Esophagus muscularis mucosa (tissue), 4 donors: Measurements from ENCODE around the gene RALGAPA1. TPM values are rescaled to one million over a fixed set of nuclear protein-coding genes. Genes with fewer than 3 reads are reported as not detected.
"Not testable (repeated sequence)": the region's sequence is repeated elsewhere in the genome, so short reads cannot be mapped to it uniquely, and the experiment has no call there.

Experiments
- DNase-seq: peaks from one replicate; pipeline ENCODE4 v3.0.0-alpha.2; 2017; ENCODE audit errors: extremely low spot score
- H3K27ac ChIP-seq, 4 donors: fragments of 200-600 bp; sonication (generic); replicated peaks in 1 of 4; 1 replicate in 3 of 4; 2 replicates in 1 of 4; pipeline ENCODE4 v1.5.1; 2016 to 2019; ENCODE audit warnings: mild to moderate bottlenecking in 1 of 4
- H3K27me3 ChIP-seq, 4 donors: fragments of 200-600 bp; sonication (generic); one replicate each; pipeline versions ENCODE4 v1.5.1 to v1.6.0; 2016 to 2019
- H3K36me3 ChIP-seq, 4 donors: fragments of 200-600 bp; sonication (generic); one replicate each; pipeline ENCODE4 v1.5.1; 2016 to 2019
- H3K4me1 ChIP-seq, 4 donors: fragments of 200-600 bp; sonication (generic); one replicate each; pipeline ENCODE4 v1.5.1; 2016 to 2019
- H3K4me3 ChIP-seq, 4 donors: fragments of 200-600 bp; sonication (generic); 1 replicate in 2 of 4; 2 replicates in 2 of 4; pipeline ENCODE4 v1.5.1; 2016 to 2019; ENCODE audit warnings: mild to moderate bottlenecking in 4 of 4, moderate library complexity in 1 of 4
- H3K9me3 ChIP-seq, 4 donors: fragments of 200-600 bp; sonication (generic); 1 replicate in 3 of 4; 2 replicates in 1 of 4; pipeline ENCODE4 v1.5.1; 2016 to 2019
- EP300 ChIP-seq: sonication (generic); formaldehyde crosslinking; IDR thresholded peaks from one replicate; pipeline ENCODE4 v1.6.1; 2017; ENCODE audit warnings: antibody characterized with exemption
- POLR2A ChIP-seq: fragments of 450-650 bp; IDR thresholded peaks from one replicate; pipeline ENCODE4 v1.6.1; 2017; ENCODE audit warnings: antibody characterized with exemption, moderate library complexity, mild to moderate bottlenecking, low read depth
- POLR2AphosphoS5 ChIP-seq, 2 donors: sonication (generic); formaldehyde crosslinking; IDR thresholded peaks; one replicate each; pipeline ENCODE4 v1.6.1; 2017; ENCODE audit warnings: antibody characterized with exemption in 2 of 2
- WGBS: methylation state at CpG from one replicate; pipeline ENCODE4 v1.1.5; 2018; 5-methylcytosine and 5-hydroxymethylcytosine counted together
- intact Hi-C: fragments of 100-400 bp; cut with DNase I; formaldehyde crosslinking; loops from one replicate; pipeline ENCODE4 v1.15.1; 2023
- total RNA-seq, 4 donors: library from RNA; depleted of rRNA; stranded (reverse); fragments of >200 nt; gene quantifications; one replicate each; pipeline versions ENCODE4 v1.1.0 to v1.2.1, GENCODE V29; 2016
- TF ChIP-seq, protein P1 (sequence below), 3 experiments: fragments of 200-600 bp in 2 of 3; fragments of 450-650 bp in 1 of 3; sonication (generic) in 2 of 3; IDR thresholded peaks; one replicate each; pipeline ENCODE4 v1.5.1; 2017 to 2019; ENCODE audit warnings: antibody characterized with exemption in 3 of 3, mild to moderate bottlenecking in 2 of 3, moderate library complexity in 1 of 3

The RALGAPA1 gene
- total RNA-seq, result 10 to 100 TPM; 48.2 to 77.7 (median 52.1) TPM

DNA sequence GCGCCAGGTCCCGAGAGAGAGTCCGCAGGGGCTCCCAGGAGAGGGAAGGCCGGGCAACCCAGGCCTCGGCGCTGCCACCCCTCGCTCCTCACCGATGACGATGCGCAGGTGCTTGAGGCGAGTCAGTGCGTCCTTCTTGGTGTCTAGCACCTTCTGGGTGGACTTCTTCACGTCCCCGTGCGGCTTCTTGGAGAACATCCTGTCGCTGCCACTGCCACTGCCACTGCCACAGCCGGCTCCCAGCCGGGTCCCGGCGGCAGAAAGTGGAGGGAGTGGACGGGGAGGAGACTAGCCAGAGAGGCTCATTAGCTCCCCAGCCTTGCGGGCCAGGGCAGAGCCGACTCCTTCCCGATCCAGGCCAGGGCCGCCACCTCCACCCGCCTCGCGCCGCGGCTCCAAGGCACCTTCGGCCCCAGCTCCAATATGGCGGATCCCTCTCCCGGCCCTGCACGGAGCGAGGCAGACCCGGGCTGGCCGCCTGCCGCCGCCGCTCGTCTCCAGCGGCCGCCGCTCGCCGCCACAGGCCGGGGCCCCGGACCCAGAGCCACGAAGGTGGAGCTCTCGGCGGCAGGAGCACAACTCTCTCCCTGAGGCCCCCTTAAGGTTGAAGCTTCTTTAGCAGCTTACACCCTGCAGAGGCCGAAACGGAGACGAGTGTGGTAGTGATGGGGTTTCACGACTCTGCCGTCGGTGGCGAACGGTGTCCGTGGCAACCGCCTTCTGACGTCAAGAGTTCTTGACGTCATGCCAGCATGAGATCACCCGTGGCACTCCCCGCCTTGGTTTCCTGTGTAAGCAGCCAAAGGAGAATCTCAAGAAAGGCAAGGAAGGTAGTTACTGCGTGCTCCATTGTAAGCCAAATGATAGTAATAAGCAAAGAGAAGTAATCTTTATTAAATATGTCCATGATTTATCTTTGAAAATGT lies at the start of gene RALGAPA1:
Gene RALGAPA1 (minus strand): TSS at position 658 of the 926 bp plus-strand sequence. CDS start 460 bp downstream, at position 198.
- Histone ChIP-seq H3K4me3 (peak within 1 kb of the TSS; percentile 68 to 82 (median 75)), H3K27ac (peak within 1 kb of the TSS; percentile 87 to 96 (median 92)), H3K4me1 (peaks cover 17 to 26% (median 23%) of the 10 kb centered on the region in 4 donors)
- 0% methylated on average over 18 of the region's 66 CpGs for WGBS
- TF ChIP-seq POLR2AphosphoS5 (IDR thresholded peaks at IDR 0.05) (peak; percentile 93 to 97), POLR2A (peak; percentile 54)
- TF ChIP-seq, protein P1, sequence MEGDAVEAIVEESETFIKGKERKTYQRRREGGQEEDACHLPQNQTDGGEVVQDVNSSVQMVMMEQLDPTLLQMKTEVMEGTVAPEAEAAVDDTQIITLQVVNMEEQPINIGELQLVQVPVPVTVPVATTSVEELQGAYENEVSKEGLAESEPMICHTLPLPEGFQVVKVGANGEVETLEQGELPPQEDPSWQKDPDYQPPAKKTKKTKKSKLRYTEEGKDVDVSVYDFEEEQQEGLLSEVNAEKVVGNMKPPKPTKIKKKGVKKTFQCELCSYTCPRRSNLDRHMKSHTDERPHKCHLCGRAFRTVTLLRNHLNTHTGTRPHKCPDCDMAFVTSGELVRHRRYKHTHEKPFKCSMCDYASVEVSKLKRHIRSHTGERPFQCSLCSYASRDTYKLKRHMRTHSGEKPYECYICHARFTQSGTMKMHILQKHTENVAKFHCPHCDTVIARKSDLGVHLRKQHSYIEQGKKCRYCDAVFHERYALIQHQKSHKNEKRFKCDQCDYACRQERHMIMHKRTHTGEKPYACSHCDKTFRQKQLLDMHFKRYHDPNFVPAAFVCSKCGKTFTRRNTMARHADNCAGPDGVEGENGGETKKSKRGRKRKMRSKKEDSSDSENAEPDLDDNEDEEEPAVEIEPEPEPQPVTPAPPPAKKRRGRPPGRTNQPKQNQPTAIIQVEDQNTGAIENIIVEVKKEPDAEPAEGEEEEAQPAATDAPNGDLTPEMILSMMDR (IDR thresholded peaks at IDR 0.05), result peak in 2 of 3 experiments; percentile 35 to 55
- H3K27me3 ChIP-seq, intact Hi-C loops, H3K36me3 ChIP-seq, H3K9me3 ChIP-seq: not testable (repeated sequence)
- peak; percentile 98 for DNase-seq

DNA sequence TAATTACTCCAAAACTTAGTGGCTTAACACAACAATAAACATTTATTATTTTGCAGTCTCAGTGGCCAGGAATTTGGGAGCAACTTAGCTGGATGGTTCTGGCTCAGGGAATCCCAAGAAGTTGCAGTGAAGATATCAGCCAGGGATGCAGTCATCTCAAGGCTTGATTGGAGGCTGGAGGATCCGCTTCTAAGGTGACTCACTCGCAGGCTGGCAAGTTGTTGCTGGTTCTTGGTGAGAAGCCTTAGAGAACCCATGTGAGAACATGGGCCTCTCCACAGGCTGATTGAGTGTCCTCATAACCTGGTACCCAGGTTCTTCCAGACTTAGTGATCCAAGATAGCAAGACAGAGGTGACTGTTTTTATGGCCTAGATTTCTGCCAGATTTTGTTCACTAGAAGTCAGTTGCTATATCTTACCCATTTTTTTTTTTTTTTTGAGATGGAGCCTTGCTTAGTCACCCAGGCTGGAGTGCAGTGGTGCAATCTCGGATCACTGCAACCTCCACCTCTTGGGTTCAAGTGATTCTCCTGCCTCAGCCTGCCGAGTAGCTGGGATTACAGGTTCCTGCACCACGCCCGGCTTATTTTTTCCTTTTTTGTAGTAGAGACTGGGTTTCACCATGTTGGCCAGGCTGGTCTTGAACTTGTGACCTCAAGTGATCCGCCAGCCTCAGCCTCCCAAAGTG lies 49.6 kb upstream of the RALGAPA1 start:
- H3K9me3 ChIP-seq, result no peaks in the 10 kb centered on the region
- peaks cover 0 to 4% (median 0%) of the 10 kb centered on the region in 4 donors for H3K4me1 ChIP-seq
- intact Hi-C loops, result no loop called here
- peaks cover 11 to 27% (median 16%) of the 10 kb centered on the region in 4 donors for H3K36me3 ChIP-seq
- no peak for DNase-seq
- H3K27me3 ChIP-seq, result no peaks in the 10 kb centered on the region
- H3K27ac ChIP-seq, result no peak overlapping the region
- no peak overlapping the region for H3K4me3 ChIP-seq
- WGBS, result 94% methylated on average over 7 of the region's 7 CpGs
- TF ChIP-seq, protein P1 (IDR thresholded peaks at IDR 0.05), result no peak
- TF ChIP-seq POLR2AphosphoS5 (IDR thresholded peaks at IDR 0.05), result no peak
- no peak for TF ChIP-seq EP300
- no peak for TF ChIP-seq POLR2A

DNA sequence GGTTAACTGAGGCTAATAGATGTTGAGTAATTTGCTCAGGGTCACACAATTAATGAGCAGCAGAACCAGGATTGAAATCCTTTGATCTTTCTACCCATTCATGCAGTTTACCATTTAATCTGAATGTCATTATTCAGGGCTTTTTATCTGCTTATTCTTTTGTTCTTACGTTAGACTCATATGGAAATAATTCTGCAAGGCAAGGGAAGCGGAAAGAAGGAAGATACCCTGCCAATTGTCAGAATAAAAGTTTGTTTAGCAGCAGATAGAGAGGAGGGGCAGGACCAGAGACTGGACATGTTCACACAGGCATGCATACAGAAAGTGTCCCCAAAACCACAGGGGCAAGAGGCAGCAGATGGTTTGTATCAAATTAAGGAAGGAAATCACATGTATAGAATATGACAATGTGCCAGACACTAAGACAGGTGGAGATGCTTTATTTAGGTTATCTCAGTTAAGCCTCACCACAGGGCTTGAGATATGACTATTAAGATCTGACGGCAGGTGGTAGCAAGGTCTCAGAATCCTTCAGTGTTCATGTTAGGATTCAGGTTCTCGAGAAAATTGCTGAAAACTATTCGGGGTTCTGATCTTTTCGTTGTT lies 46.9 kb upstream of the RALGAPA1 start:
- H3K4me1 ChIP-seq, result peaks cover 0 to 4% (median 0%) of the 10 kb centered on the region in 4 donors
- intact Hi-C loops, result no loop called here
- H3K4me3 ChIP-seq, result no peak overlapping the region
- WGBS, result 77% methylated on average over 6 of the region's 6 CpGs
- H3K36me3 ChIP-seq, result peaks cover 5 to 13% (median 7%) of the 10 kb centered on the region in 4 donors
- H3K27me3 ChIP-seq, result no peaks in the 10 kb centered on the region
- no peak overlapping the region for H3K27ac ChIP-seq
- TF ChIP-seq POLR2A (no peak), POLR2AphosphoS5 (IDR thresholded peaks at IDR 0.05) (no peak), EP300 (no peak)
- TF ChIP-seq, protein P1 (IDR thresholded peaks at IDR 0.05), result no peak
- no peaks in the 10 kb centered on the region for H3K9me3 ChIP-seq
- DNase-seq, result no peak

DNA sequence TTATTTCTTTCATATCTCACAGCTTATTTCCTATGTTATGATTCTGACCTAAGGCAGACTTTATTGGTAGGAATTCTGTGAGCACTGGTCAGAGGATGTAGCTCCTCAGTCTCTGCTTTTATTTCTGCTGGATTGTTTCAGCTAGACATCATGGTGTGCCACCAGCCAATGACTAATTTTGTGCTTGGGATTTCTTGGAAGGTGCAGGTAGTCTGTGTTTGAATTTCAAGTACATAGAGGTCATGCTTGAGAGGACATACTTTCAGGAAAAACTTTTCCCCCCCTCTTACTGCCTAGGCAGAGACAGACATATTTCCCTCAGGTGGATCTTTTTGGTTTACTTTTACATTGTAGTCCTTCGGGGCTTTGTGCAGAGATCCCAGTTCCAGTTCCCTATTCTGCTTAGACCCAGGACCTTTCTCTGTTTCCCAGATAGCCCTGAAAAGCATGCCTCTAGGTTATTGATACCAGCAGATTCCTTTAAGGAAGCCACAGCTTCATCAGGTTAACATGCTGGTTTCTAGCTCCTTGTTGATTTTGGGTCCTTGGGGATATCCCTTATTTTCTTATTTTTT lies 45.7 kb upstream of the RALGAPA1 start:
- WGBS, result 67% methylated on average over 1 of the region's 1 CpG
- Histone ChIP-seq H3K27me3 (no peaks in the 10 kb centered on the region), H3K4me1 (no peaks in the 10 kb centered on the region), H3K9me3 (no peaks in the 10 kb centered on the region), H3K36me3 (peaks cover 5 to 17% (median 7%) of the 10 kb centered on the region in 4 donors), H3K4me3 (no peak overlapping the region), H3K27ac (no peak overlapping the region)
- TF ChIP-seq, protein P1 (IDR thresholded peaks at IDR 0.05), result no peak
- no peak for TF ChIP-seq POLR2A
- DNase-seq, result no peak
- intact Hi-C loops, result no loop called here
